NCI-H1105 treated with DMSO at 0.1 percent for 48 hours (cell line): ENCODE results near the gene COPE.

Experiments
- DNase-seq: peaks from one replicate; lab custom pipeline; 2025; lab: John Stamatoyannopoulos, UW

COPE gene

GRCh38 chr19:18895038-18895823, 24.0 kb downstream of the COPE start:
- peak; percentile 24 for DNase-seq

GRCh38 chr19:18894254-18895037, 24.7 kb downstream of the COPE start:
- DNase-seq: peak; percentile 92

GRCh38 chr19:18893587-18894253, 25.5 kb downstream of the COPE start:
- no peak for DNase-seq

- DNase-seq: no peak
Measured at GRCh38 chr19:18889949-18890745, 29.0 kb downstream of the COPE start.

- no peak for DNase-seq
Measured at GRCh38 chr19:18886972-18887371, 32.2 kb downstream of the COPE start.

- no peak for DNase-seq
Measured at GRCh38 chr19:18883526-18884304, 35.5 kb downstream of the COPE start.

- DNase-seq: no peak
Measured at GRCh38 chr19:18881491-18881890, 37.7 kb downstream of the COPE start.

- DNase-seq: no peak
Measured at GRCh38 chr19:18879579-18880373, 39.4 kb downstream of the COPE start.

- no peak for DNase-seq
Measured at GRCh38 chr19:18878858-18879578, 40.2 kb downstream of the COPE start.

GRCh38 chr19:18878058-18878797, 41.0 kb downstream of the COPE start:
- no peak for DNase-seq

- DNase-seq: no peak
Measured at GRCh38 chr19:18876865-18877264, 42.3 kb downstream of the COPE start.

GRCh38 chr19:18875726-18876125, 43.5 kb downstream of the COPE start:
- DNase-seq: no peak

- no peak for DNase-seq
Measured at GRCh38 chr19:18871543-18871942, 47.6 kb downstream of the COPE start.

GRCh38 chr19:18870531-18871172, 48.5 kb downstream of the COPE start:
- DNase-seq: no peak

- DNase-seq: no peak
Measured at GRCh38 chr19:18869781-18870530, 49.2 kb downstream of the COPE start.

- no peak for DNase-seq
Measured at GRCh38 chr19:18869023-18869618, 50.1 kb downstream of the COPE start.

- no peak for DNase-seq
Measured at GRCh38 chr19:18868380-18869022, 50.7 kb downstream of the COPE start.
